HL-60 (cell line): ENCODE results near the gene CCDC93.

Source experiments
- CTCF ChIP-seq: IDR thresholded peaks from one replicate; pipeline ENCODE4 v1.5.1; 2011; ENCODE audit warnings: low read length, control low read depth, inconsistent platforms; ENCODE audit not compliant: insufficient read depth
- GABPA ChIP-seq: IDR thresholded peaks from 2 replicates; pipeline ENCODE4 v1.6.1; 2012; ENCODE audit warnings: low read depth
- POLR2AphosphoS5 ChIP-seq: IDR thresholded peaks from 2 replicates; pipeline ENCODE4 v1.6.1; 2012; ENCODE audit warnings: low read depth
- REST ChIP-seq: IDR thresholded peaks from 2 replicates; pipeline ENCODE4 v1.6.1; 2012; ENCODE audit warnings: low read depth; ENCODE audit not compliant: insufficient replicate concordance
- SPI1 ChIP-seq: IDR thresholded peaks from 2 replicates; pipeline ENCODE4 v1.6.1; 2012; ENCODE audit warnings: low read depth, mild to moderate bottlenecking, borderline replicate concordance

GRCh38 chr2:117953231-117953630 lies 60.6 kb downstream of the CCDC93 start:
- TF ChIP-seq CTCF (no peak), REST (no peak), POLR2AphosphoS5 (no peak), SPI1 (no peak), GABPA (no peak)
